Left ventricle myocardium inferior (tissue), 1 donor: Measurements from ENCODE around the gene PLEKHG4B. TPM values are rescaled to one million over a fixed set of nuclear protein-coding genes. Genes with fewer than 3 reads are reported as not detected.

Experiments
- DNase-seq: peaks from one replicate; pipeline ENCODE4 v3.0.0-alpha.2; 2020
- H3K27ac ChIP-seq: fragments of 200-600 bp; replicated peaks from 2 replicates; pipeline ENCODE4 v1.8.0; 2021
- H3K27me3 ChIP-seq: fragments of 200-600 bp; 2 replicates; pipeline ENCODE4 v1.8.0; 2021; ENCODE audit warnings: low read depth
- H3K36me3 ChIP-seq: fragments of 200-600 bp; 2 replicates; pipeline ENCODE4 v1.8.0; 2021
- H3K4me1 ChIP-seq: fragments of 200-600 bp; 2 replicates; pipeline ENCODE4 v1.8.0; 2021
- H3K4me3 ChIP-seq: fragments of 200-600 bp; 2 replicates; pipeline ENCODE4 v1.8.0; 2021; ENCODE audit warnings: mild to moderate bottlenecking, moderate library complexity
- H3K9me3 ChIP-seq: fragments of 200-600 bp; replicated peaks from 2 replicates; pipeline ENCODE4 v1.8.0; 2021
- intact Hi-C: fragments of 100-400 bp; cut with micrococcal nuclease; formaldehyde crosslinking; loops from one replicate; pipeline ENCODE4 v1.11.0; 2022
- total RNA-seq: library from RNA; stranded (reverse); fragmentation: NEBNext Ultra II Directional; extraction: Animal tissue kit (Norgen Biotek cat#: 25700); gene quantifications from one replicate; pipeline ENCODE4 v1.2.1, GENCODE V29; 2021
- TF ChIP-seq, protein P1 (sequence below): fragments of 200-600 bp; IDR thresholded peaks from 2 replicates; pipeline ENCODE4 v1.8.0; 2021; ENCODE audit warnings: antibody characterized with exemption, mild to moderate bottlenecking, borderline replicate concordance
- donor health status: DM: no; HTN: yes; CAD: no; lungs with severe emphysema.

The PLEKHG4B gene
- total RNA-seq, 1 donor from 2014 or later: not detected

GRCh38 chr5:50724-51499, 41.1 kb upstream of the PLEKHG4B start:
- Histone ChIP-seq H3K4me1 (peaks cover 16% of the 10 kb centered on the region), H3K9me3 (peaks cover 6% of the 10 kb centered on the region), H3K36me3 (no peaks in the 10 kb centered on the region), H3K27me3 (peaks cover 87% of the 10 kb centered on the region), H3K27ac (no peak overlapping the region), H3K4me3 (no peak overlapping the region)
- no peak for DNase-seq
- TF ChIP-seq, protein P1, sequence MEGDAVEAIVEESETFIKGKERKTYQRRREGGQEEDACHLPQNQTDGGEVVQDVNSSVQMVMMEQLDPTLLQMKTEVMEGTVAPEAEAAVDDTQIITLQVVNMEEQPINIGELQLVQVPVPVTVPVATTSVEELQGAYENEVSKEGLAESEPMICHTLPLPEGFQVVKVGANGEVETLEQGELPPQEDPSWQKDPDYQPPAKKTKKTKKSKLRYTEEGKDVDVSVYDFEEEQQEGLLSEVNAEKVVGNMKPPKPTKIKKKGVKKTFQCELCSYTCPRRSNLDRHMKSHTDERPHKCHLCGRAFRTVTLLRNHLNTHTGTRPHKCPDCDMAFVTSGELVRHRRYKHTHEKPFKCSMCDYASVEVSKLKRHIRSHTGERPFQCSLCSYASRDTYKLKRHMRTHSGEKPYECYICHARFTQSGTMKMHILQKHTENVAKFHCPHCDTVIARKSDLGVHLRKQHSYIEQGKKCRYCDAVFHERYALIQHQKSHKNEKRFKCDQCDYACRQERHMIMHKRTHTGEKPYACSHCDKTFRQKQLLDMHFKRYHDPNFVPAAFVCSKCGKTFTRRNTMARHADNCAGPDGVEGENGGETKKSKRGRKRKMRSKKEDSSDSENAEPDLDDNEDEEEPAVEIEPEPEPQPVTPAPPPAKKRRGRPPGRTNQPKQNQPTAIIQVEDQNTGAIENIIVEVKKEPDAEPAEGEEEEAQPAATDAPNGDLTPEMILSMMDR: no peak
- intact Hi-C loops: no loop called here

- TF ChIP-seq, protein P1: no peak
- DNase-seq: no peak
- Histone ChIP-seq H3K4me3 (no peak overlapping the region), H3K27ac (no peak overlapping the region), H3K27me3 (peaks cover 87% of the 10 kb centered on the region), H3K4me1 (peaks cover 16% of the 10 kb centered on the region), H3K9me3 (peaks cover 6% of the 10 kb centered on the region), H3K36me3 (no peaks in the 10 kb centered on the region)
- intact Hi-C loops: no loop called here
These were observed 40.5 kb upstream of the PLEKHG4B start for GRCh38 chr5:51500-51823.

DNA sequence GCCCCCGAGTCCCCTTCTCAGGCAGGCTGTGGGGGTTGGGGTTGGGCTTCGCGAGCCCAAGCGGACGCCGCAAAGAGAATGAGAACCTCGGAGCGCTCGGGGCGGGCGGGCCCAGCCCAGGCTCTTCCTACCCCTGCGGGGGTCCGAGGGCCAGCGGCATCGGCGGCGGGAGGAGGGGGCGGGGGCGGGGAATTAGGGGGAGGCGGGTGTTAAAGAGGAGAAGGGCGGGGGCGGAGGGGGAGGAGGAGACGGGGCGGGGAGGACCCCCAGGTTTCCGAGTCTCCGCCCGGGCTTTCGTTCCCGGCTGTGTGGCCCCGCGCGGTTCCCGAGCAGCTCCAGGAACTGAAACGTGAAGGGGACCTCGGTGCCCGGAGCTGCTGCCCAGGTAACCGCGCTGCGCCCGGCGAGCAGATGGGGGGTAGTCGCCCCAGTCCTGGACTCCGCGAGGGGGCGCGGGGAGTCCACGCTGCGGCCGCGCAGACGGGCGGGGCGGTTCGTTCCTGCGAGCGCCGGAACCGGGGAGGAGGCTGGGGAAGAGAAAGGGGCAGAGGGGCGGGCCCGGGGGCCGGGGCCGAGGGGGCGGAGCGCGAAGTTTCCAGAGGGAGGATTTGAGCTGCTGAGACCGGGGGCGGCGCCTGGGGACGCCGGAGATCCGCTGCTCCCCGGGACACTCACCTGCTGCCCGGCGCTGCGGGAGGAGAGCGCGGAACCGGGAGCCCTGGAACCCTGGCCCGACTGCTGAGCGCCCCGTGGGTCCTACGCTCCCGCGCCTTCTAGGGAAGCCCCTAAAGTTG, 38.4 kb upstream of the PLEKHG4B start:
- Histone ChIP-seq H3K36me3 (no peaks in the 10 kb centered on the region), H3K9me3 (peaks cover 6% of the 10 kb centered on the region), H3K4me1 (peaks cover 16% of the 10 kb centered on the region), H3K4me3 (peak overlapping the region; percentile 64), H3K27me3 (peaks cover 81% of the 10 kb centered on the region), H3K27ac (no peak overlapping the region)
- no peak for DNase-seq
- intact Hi-C loops: no loop called here
- TF ChIP-seq, protein P1: no peak

DNA sequence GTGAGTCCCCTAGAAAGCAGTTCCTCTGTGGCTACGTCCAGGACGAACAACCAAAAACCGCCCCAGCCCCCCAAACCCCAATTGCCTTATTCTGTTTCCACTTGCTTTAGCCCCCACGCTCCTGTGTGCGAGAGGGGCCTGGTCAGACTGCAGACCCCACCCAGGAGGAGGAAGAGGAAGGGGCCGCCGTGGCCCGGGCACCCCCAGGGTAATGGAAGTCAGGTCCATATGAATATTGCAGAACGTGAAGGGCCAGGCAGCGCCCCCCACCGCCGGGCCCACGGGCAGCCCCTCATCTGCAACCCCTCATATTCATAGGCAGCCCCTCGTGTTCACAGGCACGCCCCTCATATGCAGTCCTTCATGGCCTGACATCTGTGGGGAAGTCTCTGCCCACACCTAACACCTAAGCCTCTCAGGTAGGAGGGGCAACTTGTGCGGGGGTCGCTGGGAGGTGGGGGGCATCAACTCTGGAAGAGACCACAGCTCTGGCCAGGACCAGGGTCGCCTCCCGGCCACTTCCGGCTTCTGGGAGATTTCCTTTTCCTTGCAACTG, 37.7 kb upstream of the PLEKHG4B start:
- TF ChIP-seq, protein P1: no peak
- no peak for DNase-seq
- Histone ChIP-seq H3K4me3 (peak overlapping the region; percentile 64), H3K4me1 (peaks cover 16% of the 10 kb centered on the region), H3K36me3 (no peaks in the 10 kb centered on the region), H3K27me3 (peaks cover 81% of the 10 kb centered on the region), H3K27ac (no peak overlapping the region), H3K9me3 (peaks cover 6% of the 10 kb centered on the region)
- intact Hi-C loops: no loop called here

DNA sequence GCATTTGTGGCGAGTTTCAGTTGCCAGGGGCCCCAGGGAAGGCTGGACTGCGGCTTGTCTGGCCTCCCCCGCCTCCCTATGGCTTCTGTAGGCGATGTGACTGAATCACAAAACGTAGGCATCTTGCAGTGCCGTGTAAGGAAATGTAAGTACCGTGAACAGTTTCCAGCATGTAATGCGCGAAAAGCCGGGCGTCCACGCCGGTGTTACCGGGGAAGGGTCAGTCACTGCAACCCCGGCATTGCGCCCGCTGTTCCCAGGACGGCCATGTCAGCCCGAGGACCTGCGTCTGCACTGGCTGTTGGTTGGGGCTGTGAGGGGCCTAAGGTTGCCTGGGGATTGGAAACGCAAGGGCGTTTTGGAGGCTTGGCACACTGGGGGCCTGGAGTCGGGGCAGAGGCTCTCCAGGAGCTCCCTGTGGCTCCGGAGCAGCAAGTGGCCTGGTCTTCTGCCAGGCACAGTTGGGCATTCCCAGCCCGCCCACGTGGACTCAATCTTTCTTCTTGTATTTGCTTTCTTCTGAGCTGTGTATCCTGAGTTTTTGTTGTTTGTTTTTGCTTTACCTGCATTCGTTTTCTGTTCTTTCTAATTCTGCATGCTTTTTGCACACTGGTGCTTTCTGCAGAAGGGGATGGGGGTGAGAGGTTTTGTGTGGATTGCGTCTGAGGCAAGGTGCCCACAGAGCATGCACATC, 36.9 kb upstream of the PLEKHG4B start:
- no peak overlapping the region for H3K27ac ChIP-seq
- H3K4me3 ChIP-seq: no peak overlapping the region
- peaks cover 78% of the 10 kb centered on the region for H3K27me3 ChIP-seq
- peaks cover 6% of the 10 kb centered on the region for H3K9me3 ChIP-seq
- intact Hi-C loops: no loop called here
- TF ChIP-seq, protein P1: no peak
- H3K36me3 ChIP-seq: no peaks in the 10 kb centered on the region
- peaks cover 16% of the 10 kb centered on the region for H3K4me1 ChIP-seq
- DNase-seq: no peak
